GM19395 (cell line): ENCODE measurements around the gene POLR1B.
"Not testable (repeated sequence)": the region's sequence is repeated elsewhere in the genome, so short reads cannot be mapped to it uniquely, and the experiment has no call there.

Experiments
- ATAC-seq: cut with Tn5 transposase; IDR thresholded peaks from one replicate; pipeline ENCODE4 v1.9.1; 2021; ENCODE audit warnings: mild to moderate bottlenecking, moderate library complexity; ENCODE audit not compliant: unreplicated experiment

The POLR1B gene

GRCh38 chr2:112542123-112542983, at the start of gene POLR1B:
Gene POLR1B (plus strand): TSS chr2:112542465. CDS start chr2:112542495, 30 bp downstream.
- peak; percentile 87 for ATAC-seq

GRCh38 chr2:112493048-112493447, 49.2 kb upstream of the POLR1B start:
- no peak for ATAC-seq

GRCh38 chr2:112493858-112494648, 48.2 kb upstream of the POLR1B start:
- no peak for ATAC-seq

GRCh38 chr2:112494828-112495227, 47.4 kb upstream of the POLR1B start:
- ATAC-seq: no peak

DNA sequence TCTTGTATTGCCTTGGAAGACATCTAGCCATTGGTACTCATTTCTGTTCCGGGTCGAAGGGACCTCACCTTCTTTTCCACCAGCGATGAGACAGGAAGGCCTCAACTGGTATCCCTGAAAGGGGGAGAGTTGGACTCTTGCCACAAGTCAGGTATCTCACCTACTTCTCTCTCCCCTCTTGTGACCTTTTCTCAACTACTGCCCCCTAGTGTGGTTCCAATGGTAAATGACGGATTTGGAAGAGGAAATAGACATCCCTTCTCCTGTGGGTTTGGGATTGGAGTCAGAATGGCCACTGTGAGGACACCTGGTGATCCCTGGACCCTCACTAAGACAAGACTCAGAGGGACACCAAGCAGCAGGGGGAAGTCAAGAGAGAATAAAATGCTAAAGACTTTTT, 46.4 kb upstream of the POLR1B start:
- not testable (repeated sequence) for ATAC-seq

DNA sequence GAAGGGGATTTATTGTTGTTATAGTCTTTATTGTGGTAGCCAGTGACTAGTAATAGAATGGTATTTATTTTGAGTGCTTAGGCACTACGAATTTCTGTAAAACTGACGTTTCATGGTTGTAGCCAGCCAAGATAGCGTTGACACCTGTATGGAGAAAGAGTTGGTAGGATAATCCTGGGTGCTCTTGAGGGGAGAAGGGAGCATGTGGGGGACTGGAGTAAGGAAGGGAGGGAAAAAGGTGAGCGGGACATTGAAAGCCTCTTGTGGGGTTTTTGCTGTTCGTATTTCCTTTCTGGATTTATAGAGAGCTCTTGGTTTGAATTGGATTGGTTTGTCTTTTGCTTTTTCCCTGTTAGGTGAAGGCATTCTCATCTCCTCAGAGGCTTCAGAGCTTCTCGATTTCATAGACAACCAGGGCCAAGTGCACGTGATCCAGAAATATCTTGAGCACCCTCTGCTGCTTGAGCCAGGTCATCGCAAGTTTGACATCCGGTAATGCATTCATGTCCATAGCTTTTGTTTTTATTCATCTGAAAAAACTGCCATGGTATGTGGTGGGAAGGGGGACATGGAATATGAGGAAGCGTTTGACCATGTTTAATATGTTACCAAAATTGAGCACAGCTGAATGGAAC, 41.3 kb upstream of the POLR1B start:
- not testable (repeated sequence) for ATAC-seq

DNA sequence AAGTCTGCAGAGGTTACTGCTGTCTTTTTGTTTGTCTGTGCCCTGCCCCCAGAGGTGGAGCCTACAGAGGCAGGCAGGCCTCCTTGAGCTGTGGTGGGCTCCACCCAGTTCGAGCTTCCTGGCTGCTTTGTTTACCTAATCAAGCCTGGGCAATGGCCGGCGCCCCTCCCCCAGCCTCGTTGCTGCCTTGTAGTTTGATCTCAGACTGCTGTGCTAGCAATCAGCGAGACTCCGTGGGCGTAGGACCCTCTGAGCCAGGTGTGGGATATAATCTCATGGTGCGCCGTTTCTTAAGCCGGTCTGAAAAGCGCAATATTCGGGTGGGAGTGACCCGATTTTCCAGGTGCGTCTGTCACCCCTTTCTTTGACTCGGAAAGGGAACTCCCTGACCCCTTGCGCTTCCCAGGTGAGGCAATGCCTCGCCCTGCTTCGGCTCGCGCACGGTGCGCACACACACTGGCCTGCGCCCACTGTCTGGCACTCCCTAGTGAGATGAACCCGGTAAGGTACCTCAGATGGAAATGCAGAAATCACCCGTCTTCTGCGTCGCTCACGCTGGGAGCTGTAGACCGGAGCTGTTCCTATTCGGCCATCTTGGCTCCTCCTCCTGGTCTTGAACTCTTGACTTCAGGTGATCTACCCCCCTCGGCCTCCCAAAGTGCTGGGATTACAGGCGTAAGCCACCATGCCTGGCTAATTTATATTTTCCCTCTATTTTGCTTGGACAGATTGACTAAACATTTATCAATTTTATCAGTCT, 32.8 kb upstream of the POLR1B start:
- not testable (repeated sequence) for ATAC-seq

GRCh38 chr2:112516801-112517200, 25.5 kb upstream of the POLR1B start:
- no peak for ATAC-seq

DNA sequence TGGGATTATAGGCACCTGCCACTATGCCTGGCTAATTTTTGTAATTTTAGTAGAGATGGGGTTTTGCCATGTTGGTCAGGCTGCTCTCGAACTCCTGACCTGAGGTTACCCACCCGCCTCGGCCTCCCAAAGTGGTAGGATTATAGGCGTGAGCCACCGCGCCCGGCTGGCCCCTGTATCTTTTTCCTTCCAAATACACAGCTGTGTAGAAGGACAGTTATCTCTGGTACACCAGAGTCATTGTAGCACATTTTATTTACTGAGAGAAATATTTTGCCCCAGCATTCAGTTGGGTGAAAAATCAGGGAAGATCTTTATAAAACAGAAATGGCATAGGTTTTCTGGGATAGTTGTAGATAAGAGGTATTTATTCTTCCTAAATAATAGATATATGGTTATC, 23.5 kb upstream of the POLR1B start:
- no peak for ATAC-seq

GRCh38 chr2:112519506-112519905, 22.8 kb upstream of the POLR1B start:
- ATAC-seq: no peak

DNA sequence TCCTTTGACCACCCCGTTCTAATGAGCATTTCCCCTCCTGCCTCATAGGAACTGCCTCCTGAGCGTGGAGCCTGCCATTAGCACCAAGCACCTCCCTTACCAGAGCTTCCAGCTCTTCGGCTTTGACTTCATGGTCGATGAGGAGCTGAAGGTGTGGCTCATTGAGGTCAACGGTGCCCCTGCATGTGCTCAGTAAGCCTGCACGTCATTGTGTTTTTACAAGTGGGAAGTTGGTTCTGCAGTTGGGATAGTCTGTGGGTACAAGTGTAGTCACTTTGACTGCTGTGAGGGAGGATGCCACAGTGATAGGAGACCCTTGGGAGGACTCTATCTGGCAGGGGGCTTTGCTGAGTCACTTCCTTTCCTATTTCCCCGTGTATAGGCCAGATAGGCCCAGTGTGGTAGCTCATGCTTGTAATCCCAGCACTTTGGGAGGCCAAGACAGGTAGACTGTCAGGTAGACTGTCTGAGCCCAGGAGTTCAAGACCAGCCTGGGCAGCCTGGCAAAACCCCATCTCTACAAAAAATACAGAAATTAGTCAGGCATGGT, 22.0 kb upstream of the POLR1B start:
- ATAC-seq: no peak

DNA sequence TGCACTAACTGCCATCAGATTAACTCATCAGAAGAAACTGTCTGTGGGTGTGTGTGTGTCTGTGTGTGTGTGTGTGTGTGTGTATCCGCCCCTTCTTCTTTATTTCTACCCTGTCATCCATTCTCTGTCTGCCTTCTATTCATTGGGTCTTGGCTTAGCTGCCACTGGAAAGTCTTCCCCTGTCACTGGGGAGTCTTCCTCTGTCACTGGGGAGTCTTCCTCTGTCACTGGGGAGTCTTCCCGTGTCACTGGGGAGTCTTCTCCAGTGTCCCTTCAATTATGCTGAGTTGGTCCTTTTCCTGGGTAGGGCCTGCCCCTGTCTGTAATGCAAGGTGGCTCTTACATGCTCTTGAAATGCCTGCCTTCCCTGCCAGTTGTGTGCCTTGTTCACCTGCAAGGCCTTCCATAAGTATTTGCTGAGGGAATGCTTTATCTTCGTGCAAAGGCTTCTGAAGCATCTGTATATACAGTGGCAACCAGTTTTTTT, 18.9 kb upstream of the POLR1B start:
- ATAC-seq: no peak

DNA sequence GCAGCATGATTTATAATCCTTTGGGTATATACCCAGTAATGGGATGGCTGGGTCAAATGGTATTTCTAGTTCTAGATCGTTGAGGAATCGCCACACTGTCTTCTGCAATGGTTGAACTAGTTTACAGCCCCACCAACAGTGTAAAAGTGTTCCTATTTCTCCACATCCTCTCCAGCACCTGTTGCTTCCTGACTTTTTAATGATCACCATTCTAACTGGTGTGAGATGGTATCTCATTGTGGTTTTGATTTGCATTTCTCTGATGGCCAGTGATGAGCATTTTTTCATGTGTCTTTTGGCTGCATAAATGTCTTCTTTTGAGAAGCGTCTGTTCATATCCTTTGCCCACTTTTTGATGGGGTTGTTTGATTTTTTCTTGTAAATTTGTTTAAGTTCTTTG, 18.0 kb upstream of the POLR1B start:
- not testable (repeated sequence) for ATAC-seq

DNA sequence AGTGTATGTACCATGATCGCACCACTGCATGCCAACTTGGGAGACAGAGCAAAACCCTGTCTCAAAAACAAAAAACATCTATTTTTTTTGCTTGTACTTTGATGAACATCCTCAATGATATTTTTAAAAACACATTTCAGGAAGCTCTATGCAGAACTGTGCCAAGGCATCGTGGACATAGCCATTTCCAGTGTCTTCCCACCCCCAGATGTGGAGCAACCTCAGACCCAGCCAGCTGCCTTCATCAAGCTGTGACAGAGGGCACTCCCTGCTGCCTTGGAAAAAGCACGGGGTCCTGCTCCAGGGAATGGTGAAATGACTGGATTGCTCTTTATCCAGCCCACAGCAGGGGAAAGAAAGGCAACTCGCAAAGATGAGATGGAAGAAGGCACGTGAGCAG, 13.7 kb upstream of the POLR1B start:
- ATAC-seq: no peak

GRCh38 chr2:112529757-112530156, 12.5 kb upstream of the POLR1B start:
- no peak for ATAC-seq

- ATAC-seq: no peak
These were observed 11.5 kb upstream of the POLR1B start for GRCh38 chr2:112530728-112531127.

DNA sequence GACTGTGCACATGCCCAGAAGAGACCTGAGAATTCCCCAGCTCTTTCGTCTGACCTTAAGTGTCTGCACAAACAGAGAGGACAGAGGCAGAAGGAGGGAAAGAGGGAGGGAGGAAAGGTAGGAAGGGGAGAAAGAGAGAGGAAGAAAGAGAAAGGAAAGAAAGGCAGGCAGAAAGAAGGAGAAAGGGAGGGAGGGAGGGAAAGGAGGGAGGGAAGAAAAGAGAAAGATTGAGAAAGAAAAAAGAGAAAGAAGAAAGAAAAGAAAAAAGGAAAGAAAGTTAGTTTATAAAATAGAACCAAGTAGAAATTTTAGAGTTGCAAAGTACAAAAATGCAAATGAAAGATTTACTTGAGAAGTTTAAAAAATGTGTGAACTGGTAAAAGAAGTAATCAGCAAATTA, 7.4 kb upstream of the POLR1B start:
- no peak for ATAC-seq

- ATAC-seq: not testable (repeated sequence)
These were observed 5.6 kb upstream of the POLR1B start for GRCh38 chr2:112536665-112537064.

- no peak for ATAC-seq
These were observed 3.0 kb upstream of the POLR1B start for GRCh38 chr2:112539306-112539705.

DNA sequence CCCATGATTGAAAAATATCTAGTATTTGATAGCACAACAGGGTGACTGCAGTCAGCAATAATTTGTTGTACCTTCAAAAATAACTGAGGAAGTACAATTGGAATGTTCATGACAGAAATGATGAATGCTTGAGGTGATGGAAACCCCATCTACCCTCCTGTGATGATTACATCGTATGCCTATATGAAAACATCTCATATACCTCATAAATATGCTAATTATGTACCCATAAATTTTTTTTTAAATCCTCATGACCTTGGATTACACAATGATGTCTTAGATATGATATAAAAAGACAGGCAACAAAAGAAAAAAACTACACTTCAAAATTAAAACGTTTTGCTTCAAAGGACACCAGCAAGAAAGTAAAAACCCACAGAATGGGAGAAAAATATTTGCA, 1.4 kb upstream of the POLR1B start:
- ATAC-seq: no peak
